Stimulated activated CD8-positive, alpha-beta memory T cell treated with anti-CD3 and anti-CD28 coated beads, Interleukin-7, amount 100 ng/mL, for 4 hours (primary cell): Measurements from ENCODE around the gene DFFA.

ENCODE experiments used
- DNase-seq, 2 donors: peaks; one replicate each; pipeline ENCODE4 v3.0.0-alpha.2; 2020; ENCODE audit warnings: low read depth in 2 of 2

The DFFA gene, protein sequence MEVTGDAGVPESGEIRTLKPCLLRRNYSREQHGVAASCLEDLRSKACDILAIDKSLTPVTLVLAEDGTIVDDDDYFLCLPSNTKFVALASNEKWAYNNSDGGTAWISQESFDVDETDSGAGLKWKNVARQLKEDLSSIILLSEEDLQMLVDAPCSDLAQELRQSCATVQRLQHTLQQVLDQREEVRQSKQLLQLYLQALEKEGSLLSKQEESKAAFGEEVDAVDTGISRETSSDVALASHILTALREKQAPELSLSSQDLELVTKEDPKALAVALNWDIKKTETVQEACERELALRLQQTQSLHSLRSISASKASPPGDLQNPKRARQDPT

DNA sequence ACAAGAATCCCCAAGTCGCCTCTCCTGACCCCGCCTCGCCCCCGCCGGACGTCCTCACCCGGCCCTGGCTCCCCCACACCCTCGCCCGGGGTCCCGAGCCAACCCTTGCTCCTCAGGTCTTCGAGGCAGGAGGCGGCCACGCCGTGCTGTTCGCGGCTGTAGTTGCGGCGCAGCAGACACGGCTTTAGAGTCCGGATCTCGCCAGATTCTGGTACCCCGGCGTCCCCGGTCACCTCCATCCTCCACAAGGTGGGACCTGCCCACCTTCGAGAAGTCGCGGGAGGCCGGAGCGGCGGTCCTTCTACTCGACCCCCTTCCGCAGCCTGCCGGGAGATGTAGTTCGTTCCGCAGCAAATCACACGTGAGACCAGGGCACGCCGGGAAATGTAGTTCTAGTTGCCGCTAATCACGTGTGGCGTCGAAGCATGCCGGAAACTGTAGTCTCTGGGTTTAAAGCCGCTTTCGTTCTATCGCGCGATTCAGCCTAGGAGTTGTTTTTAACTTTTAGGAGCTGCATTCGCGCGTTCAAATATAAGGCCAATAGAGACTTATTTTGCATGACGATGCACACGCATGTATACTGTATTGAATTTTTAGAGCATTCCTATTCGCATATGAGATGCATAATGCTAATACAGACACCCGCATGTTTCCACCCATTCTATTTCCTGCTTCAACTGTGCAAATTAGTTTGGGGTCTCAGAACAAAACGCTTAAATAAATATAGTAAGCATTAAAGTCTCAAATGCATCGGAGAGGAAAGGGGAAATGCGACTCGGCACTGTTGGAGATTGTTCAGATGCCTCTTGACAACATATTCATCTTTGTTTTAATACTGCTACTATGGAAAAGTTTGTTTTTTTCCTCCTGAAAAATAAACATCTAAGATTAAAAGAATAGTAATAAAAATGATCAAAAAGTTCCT, at the start of gene DFFA:
Gene DFFA, minus strand, starts transcription at position 310 of the 925 bp plus-strand sequence. Its CDS starts 71 bp downstream, at position 239.
- DNase-seq = peak; percentile 87 to 88

DNA sequence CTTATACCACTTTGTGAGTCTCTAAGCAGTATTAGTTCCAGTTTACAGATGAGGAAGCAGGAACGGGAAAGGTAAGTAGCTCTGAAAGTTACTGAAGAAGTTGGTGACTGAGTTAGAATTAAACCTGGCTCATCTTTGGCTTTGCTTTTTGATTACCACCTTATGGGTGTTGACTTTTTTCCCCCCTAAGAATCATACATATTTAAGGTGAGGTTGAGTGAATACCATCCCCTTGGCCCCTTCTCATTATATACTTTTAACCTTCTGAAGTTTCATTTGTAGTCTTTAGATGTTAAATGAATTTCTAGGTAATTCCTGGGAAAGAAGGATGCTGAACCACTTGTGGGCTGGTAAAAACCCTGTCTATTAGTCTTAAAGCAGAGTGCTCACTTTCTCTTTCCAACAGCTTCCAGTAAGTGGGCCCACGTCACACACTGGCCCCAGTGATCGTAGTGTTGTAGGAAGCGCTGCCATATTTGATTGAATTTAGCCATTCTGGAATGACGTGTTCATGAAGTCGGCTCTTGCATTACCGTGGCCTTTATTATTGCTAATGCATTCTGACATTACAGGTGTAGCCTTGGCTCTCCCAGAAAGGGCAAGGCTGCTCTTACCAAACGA, 49.3 kb upstream of the DFFA start:
- DNase-seq = no peak

DNA sequence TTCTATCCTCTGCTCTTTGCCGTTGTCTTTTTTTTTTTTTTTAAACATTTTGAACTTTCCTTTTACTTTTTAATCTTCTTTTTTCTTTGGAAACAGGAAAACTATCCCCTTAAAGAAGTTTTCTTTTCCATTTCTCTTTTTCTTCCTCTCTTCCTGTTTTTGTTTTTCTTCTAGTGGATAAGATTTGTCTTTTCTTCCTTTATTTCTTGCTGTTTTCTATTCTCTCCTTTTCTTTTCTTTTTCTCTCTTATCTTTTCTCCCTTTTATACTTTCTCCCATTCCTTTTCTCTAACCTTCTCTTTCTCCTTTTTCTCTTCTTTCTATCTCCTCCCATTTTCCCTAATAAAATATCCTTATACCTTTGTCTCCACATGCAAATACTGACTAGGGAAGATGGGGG, 48.6 kb upstream of the DFFA start:
- DNase-seq = no peak

DNA sequence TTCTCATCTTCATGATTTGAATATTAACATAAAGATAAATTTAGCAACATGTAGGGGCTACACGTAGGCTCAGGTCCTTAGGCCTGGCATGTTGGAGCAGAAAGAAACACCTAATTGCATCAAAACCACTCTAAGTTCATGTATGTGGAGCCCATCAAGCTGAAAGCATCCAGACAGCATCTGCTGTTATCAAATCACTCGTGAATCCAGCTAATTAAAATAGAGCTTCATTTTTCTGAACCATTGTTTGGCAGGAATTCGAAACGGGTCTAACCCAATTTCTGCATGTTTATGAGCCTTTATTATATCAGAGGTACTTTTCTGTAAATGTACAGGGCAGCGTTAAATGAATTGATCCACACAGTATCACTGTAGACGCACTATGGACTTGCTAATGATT, 48.2 kb upstream of the DFFA start:
- no peak for DNase-seq

DNA sequence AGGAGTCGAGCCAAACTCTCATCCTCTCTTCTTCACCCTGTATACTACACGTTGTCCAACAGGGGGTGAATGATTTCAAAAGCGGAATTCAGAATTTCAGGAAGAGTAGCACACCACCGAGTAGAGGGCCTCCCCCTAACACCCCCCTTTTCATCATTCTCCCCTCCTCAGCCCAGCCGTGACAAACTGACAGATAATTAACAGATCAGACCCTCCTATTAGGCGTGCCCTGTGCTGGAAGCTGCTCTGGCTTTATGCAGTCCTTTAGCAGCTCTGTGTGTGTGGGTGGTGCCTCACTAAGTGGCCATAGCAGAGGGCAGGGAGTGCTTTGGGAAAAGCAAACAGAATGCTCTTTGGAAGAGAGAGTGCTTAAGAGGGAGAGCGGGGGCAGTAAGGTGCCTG, 46.7 kb upstream of the DFFA start:
- DNase-seq = no peak

DNA sequence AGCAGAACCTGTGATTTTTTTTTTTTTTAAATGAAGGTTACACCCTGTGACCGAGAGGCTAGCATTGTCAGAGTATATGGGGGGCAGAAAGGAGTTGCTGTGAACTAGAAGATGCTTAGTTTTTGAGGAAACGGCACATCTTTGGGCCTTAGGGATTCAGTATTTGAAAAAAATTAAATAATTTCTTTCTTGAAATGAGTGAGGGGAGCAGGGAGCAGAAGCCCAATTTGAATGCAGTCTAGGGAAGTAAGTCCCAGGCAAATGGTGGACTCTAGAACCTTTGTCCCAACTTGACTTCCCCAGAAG, 45.3 kb upstream of the DFFA start:
- DNase-seq = no peak

DNA sequence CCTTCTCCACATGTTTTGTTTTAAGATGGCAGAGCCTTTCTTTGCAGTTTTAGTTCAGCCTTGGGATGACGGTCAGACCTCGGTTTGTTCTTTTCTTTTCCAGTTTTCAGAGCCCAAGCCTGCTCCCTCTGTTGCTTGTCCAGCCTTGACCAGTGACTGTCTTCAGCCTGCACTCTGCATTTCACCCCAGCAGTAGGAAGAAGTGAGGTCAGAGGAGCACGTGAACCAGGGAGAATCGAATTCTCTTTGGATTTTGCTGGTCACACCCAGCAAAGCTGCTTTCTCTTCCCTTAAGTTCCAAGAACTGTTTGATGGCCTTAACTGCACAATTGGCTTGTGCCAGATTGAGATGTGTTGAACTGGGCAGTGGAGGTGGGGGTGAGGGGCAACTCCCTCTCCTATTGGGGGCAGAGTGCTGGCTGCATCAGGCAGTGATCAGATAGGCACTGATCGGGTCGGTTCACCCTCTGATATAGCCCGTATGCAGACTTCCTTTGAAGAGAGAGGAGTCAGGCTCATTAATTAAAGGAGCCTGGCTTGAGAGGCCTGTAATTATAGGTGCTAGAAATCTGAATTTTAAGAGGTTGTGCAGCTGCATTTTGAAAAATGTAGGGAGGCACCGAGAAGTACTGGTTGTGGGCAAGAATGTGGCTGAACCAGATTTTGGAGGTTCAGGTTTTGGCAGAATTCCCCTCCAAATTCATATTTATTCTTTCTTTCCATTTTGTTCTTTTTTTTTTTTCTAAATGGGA, 44.8 kb upstream of the DFFA start:
- DNase-seq = no peak

DNA sequence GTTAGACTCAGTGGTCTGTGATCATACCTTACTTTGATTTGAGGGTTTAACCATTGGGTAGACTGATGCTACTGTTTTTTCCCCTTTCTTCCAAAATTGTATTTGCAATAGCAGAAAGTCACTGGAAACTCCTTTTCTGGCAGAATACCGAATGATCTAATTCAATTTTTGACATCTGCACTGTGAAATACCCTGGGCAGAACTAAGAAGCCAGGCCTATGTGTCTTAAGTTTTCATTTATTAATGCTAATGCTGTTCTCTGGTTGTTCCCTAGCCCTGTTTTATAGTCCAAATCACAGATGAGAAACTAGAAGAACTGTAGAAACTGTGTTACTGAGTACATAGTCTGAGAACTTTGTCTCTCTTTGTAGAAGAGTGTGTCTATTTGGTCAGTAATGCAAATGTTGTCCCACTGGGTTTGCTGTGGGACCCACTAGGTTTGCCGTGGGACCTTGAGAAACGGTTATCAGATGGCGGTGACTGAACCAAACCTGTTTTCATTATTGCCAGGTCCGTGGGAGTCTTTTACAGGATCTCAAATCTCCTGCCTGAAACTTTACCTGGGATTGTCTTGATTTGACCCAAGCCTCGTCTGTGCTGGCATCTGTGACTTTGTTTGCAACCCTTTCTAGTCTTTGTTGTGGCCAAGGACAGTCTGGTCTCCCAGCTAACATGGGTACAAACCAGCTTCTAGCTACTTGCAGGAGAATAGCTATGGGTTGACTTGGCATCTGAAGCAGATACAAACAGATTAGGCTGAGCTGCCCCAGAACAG, 43.8 kb upstream of the DFFA start:
- DNase-seq = no peak

DNA sequence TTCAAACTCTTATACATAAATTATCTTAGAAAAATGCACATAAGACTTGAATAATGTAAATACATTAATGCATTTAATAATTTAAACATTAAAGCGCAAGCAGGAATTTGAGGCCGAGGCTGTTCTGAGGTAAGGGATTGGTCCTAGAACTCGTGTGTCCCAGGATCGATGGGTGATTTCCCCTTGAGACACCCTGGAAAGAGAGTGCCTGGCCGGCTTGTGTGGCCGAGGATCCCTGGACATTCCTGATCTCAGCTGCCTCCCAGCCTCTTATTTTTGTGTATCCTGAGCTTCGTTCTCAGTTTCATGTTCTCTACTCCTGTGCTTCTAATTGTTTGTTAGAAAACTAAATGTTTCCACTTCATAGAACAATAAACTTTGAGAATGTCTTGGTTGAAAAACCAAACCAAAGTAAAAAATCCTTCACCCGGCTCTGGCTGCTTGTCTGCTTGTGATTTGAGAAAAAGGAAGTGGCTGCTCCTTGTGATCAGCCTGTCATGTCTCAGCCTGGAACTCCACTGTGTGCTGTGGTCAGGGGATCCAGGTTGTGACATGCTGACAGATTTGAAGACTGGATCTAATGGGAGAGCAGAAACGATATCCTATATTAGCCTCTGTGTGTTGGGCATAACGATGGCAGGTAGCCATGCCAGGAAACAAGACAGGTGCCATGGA, 43.1 kb upstream of the DFFA start:
- no peak for DNase-seq

DNA sequence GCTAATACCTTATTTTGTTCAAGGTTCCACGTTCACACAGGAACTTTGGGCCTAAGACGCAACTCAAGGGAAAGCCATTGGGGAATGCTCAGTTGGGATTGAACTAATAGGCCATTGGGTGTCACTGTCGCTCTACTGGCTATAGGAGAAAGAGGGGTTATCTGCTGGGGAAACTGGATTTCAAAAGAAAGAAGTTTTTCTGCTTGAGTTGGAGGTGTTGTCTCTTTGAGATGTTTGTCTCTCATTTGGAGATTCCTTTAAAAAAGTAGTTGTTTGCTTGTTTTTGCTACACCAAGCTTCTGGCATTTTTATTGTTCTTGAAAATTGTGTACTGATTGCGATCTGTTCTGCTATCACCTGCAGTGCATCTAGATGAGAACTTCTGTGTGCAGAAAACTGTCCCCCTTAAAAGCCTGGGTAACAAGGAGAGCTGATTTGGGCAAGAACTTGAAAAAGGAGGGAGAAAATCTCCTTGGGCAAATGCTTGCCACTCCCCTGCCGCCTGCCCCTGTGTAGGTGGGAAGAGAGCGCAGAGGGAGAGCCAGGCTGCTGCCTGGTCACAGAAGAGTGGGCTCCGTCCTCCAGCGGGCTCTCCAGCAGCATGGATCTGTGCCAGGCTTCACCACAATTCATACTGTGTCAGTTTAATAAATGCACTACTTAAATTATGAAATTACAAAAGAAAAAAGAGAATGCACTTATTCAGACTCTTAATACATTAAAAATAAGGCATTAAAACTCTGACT, 42.3 kb upstream of the DFFA start:
- DNase-seq = no peak

DNA sequence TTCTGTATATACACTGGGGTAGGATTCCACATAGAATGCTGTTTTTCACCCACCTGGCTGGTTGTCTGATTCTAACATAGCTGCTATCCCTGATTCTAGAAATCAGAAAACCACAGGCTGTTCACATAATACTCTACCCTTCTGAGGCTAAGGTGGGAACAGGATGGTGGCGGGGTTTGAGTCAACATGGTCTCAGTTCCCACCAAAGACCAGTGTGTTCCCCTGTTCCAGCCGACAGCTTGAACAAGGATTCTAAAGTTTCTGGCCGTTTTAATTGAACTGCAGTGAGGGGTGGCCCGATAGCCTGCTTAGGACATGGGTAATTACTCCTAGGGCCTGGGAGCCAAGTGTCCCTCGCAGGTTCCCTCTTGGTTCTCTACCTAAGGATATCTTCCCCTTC, 40.9 kb upstream of the DFFA start:
- DNase-seq = no peak

DNA sequence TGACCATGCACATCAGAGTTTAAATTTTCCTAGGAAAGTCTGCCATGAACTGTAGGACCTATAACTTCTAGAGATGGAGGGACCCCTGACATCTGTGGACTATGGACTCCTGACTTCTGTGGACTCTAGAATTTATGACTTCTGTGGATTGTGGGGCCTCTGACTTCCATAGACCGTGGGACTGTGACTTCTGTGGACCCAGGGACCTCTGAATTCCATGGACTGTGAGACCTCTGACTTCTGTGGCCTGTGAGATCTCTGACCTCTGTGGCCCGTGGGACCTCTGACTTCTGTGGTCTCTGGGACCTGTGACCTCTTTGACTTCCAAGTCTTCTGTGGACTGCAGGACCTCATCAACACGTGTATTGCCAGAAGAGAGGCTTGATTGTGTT, 39.2 kb upstream of the DFFA start:
- DNase-seq = no peak

DNA sequence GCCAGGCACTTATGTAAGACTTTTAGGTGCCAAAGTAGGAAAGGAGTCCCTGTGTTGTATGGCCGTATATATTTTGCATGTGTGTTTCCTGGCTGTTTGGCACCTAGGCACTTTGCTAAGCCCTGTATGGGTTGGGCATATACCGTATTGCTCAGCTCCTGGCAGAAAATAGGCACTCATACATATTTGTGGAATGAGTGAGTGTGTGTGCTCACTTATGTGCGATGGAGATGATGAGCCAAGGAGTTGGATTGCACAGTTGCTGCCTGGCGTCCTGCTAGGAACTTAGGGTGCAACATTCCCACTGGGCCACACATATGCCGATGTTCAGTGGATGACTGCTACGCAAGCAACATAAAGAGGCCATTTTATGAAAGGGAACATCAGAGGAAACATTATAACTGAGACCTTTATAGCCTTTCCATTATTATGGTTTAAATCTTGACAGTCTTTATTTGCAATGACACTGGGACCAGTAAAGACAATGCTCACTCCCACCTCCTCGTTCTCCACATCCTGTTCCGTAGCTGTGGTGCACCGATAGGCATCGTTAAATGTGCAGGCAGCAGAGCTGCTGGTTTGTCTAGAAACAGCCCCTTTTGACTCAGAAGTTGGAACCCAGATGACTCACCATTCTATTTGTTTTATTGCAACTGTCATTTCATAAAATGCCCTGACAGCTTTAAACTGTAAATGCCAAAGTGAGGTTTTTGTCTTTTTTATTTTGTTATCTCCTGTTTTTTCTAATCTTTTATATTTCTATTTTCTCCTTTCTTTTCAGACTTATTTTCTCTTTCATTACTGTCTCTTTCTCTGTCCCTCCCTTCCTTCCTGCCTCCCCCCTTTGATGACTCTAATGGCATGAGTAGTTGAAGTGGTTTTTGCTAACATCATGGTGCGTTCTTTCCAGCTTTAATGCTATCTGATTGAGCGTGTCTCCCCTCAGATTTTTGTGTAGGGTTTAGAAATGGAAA, 38.5 kb upstream of the DFFA start:
- DNase-seq = peak; percentile 72 to 81

DNA sequence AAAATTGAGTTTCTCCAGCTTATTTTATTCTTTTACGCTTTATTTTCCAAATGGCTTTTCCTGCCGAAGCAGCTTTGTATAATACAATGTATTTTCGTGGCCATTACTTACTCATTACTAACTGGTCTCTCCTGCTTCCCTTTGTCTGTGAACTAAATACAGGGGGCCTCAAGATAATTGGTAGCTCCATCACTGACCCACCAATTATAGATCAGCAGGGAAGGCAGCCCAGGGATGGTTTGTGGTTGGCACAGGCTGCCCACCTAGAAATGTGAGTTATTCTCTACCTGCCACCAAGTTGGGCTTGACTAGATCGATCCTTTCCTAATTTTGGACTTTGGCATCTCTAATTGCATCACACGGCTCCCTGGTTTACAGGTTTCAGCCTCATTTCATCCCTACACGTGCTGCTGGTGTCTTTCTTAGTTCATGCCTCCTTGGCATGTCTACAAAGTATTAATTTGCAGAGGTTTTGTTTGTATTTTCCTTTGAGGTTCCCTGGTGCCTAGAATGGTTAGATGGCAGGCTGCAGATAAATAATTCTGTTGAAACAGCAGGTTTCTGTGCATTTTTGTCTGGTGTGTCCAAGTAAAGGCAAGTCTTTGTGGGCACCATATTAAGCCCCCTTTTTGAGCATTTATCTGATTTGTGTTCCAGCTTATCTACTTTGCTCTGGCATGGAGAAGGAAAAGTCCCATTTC, 37.6 kb upstream of the DFFA start:
- no peak for DNase-seq

DNA sequence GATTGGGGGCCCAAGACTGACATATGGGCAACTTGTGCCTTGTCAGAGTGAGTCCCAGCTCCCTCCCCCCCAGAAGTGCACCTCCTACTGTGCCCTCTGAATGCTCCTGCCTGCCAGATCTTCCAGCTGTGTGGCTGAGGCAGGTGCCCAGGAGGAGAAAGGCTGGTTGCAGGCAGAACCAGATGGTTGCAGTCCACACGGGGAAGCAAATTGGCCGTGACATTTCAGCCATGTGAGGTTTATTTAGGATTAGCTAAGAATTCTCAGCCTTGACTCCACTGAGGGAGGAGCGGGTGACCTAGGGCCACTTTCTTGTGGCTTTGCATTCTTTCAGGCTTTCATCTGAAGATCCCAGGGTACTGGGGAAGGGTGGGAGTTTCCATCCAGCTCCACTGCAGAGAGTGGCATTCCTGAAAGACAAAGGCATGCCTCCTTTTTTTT, 36.2 kb upstream of the DFFA start:
- DNase-seq = no peak

DNA sequence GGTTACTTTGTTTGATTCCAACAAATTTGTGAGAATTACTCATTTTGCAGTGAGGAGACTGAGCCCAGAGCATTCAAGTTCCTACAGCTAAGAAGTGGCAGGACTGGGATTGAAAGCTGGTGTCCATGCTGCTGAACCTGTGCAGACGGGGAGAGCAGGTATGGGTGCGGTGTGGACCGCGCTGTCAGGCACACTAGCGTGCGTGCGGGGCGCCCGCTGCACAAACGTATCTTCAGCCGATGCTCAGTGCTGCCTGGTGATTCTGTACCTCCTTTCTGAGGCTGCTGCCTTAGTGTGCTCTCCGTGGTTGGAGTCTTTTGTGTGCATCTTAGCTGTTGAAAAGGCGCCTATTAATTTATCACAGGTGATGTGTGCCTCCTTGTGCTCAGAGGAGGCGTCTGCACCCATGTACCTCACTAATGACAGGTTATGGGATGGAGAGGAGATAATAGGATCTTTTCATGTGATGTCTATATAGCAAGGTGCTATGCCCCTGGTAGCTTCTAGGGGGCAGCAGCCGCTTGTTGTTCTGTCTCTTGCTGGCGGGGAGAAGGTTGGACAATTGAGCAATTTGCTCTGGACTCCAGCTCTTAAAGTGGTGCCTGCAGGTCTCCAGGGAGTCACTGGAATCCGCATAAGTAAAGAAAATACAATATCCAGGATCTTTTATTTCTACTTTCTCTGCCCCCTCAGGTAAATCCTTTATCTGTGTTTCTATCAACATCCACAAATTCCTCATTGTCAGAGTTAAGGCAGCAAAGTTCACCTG, 35.0 kb upstream of the DFFA start:
- peak; percentile 38 to 39 for DNase-seq

DNA sequence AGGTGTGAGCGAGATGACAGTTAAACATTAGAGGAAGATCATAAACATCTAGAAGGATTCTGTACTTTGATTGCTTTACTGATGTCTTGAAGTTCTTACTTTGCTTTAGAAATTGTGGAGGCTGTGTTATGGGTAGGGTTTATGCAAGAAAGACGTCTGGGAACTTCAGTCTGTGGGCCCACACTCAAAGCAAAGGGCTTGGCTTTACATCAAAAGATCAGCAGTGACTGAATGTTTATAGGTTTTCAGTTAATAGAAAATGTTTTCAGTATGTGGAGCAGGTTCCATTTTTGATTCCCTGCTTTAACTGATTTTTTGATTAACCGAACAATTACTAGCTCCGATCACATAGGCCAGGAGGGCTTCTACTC, 34.3 kb upstream of the DFFA start:
- DNase-seq = no peak
